WTC11 (cell line): Measurements from ENCODE around the gene KLHL35. TPM values are rescaled to one million over a fixed set of nuclear protein-coding genes. Genes with fewer than 3 reads are reported as not detected.
"Not testable (repeated sequence)": the region's sequence is repeated elsewhere in the genome, so short reads cannot be mapped to it uniquely, and the experiment has no call there.

Source experiments
- ATAC-seq: fragments of 200-7000 bp; cut with Tn5 transposase; 2 replicates; pipeline ENCODE4 v1.10.0; 2021; ENCODE audit warnings: mild to moderate bottlenecking, moderate library complexity
- CTCF ChIA-PET: fragments of 300-600 bp; sonication (Branson Sonifier 250); formaldehyde crosslinking; loops from one replicate; lab custom pipeline; 2021; ENCODE audit warnings: antibody characterized with exemption; lab: Charles Lee
- POLR2A ChIA-PET: fragments of 350-600 bp; sonication (Branson Sonifier 250); formaldehyde crosslinking; loops from one replicate; lab custom pipeline; 2021; ENCODE audit warnings: antibody characterized with exemption; lab: Charles Lee
- DNase-seq: peaks from one replicate; pipeline ENCODE4 v3.0.0; 2021; ENCODE audit warnings: low spot score
- H3K27ac Mint-ChIP-seq: 2 replicates; pipeline ENCODE4 v1.8.0; 2021; ENCODE audit warnings: mixed read lengths
- H3K27me3 Mint-ChIP-seq: 2 replicates; pipeline ENCODE4 v1.8.0; 2021; ENCODE audit warnings: low read depth, mild to moderate bottlenecking, moderate library complexity, mixed read lengths
- H3K36me3 Mint-ChIP-seq: 2 replicates; pipeline ENCODE4 v1.8.0; 2021; ENCODE audit warnings: mixed read lengths
- H3K4me1 Mint-ChIP-seq: 2 replicates; pipeline ENCODE4 v1.8.0; 2022; ENCODE audit warnings: mixed read lengths
- H3K4me3 Mint-ChIP-seq: 2 replicates; pipeline ENCODE4 v1.8.0; 2021; ENCODE audit warnings: mild to moderate bottlenecking, moderate library complexity, mixed read lengths
- H3K9me3 Mint-ChIP-seq: 2 replicates; pipeline ENCODE4 v1.8.0; 2021; ENCODE audit warnings: mixed read lengths
- CBFB ChIP-seq: sonication (generic); formaldehyde crosslinking; IDR thresholded peaks from 2 replicates; pipeline ENCODE4 v1.8.1; 2022; ENCODE audit warnings: mild to moderate bottlenecking, low read depth, missing genetic modification reagents
- CDX4 ChIP-seq: fragments of 250-450 bp; sonication (Bioruptor Pico); IDR thresholded peaks from 2 replicates; pipeline ENCODE4 v1.9.0; 2021; ENCODE audit warnings: moderate library complexity, mild to moderate bottlenecking, inconsistent platforms, borderline replicate concordance
- E2F5 ChIP-seq: sonication (generic); formaldehyde crosslinking; IDR thresholded peaks from 2 replicates; pipeline ENCODE4 v1.8.1; 2022; ENCODE audit warnings: mild to moderate bottlenecking, moderate library complexity, missing genetic modification reagents
- ESRRA ChIP-seq: sonication (generic); formaldehyde crosslinking; IDR thresholded peaks from 2 replicates; pipeline ENCODE4 v1.8.1; 2022; ENCODE audit warnings: mild to moderate bottlenecking, missing genetic modification reagents, borderline replicate concordance
- FOXJ3 ChIP-seq: sonication (generic); formaldehyde crosslinking; IDR thresholded peaks from 2 replicates; pipeline ENCODE4 v1.9.0; 2021; ENCODE audit warnings: missing genetic modification reagents, mild to moderate bottlenecking, borderline replicate concordance
- FOXK1 ChIP-seq: sonication (generic); formaldehyde crosslinking; IDR thresholded peaks from 2 replicates; pipeline ENCODE4 v1.8.0; 2022; ENCODE audit warnings: mild to moderate bottlenecking, moderate library complexity, missing genetic modification reagents
- GABPB1 ChIP-seq: sonication (generic); formaldehyde crosslinking; IDR thresholded peaks from 2 replicates; pipeline ENCODE4 v1.8.1; 2023; ENCODE audit warnings: mild to moderate bottlenecking, missing genetic modification reagents
- HMGA2 ChIP-seq: fragments of 250-450 bp; sonication (Bioruptor Pico); IDR thresholded peaks from 2 replicates; pipeline ENCODE4 v1.4.0; 2021; ENCODE audit warnings: mild to moderate bottlenecking, moderate library complexity
- JAZF1 ChIP-seq: fragments of 250-450 bp; sonication (Bioruptor Pico); IDR thresholded peaks from 2 replicates; pipeline ENCODE4 v1.9.0; 2021; ENCODE audit warnings: moderate library complexity, mild to moderate bottlenecking, inconsistent platforms
- MLX ChIP-seq: sonication (generic); formaldehyde crosslinking; IDR thresholded peaks from 2 replicates; pipeline ENCODE4 v1.8.1; 2023; ENCODE audit warnings: mild to moderate bottlenecking, missing genetic modification reagents, moderate library complexity
- NR2C2 ChIP-seq: sonication (generic); formaldehyde crosslinking; IDR thresholded peaks from 2 replicates; pipeline ENCODE4 v1.8.0; 2022; ENCODE audit warnings: mild to moderate bottlenecking, missing genetic modification reagents
- PRRX2 ChIP-seq: fragments of 250-450 bp; sonication (Bioruptor Pico); IDR thresholded peaks from 2 replicates; pipeline ENCODE4 v1.8.0; 2021; ENCODE audit warnings: mild to moderate bottlenecking
- SMAD4 ChIP-seq: sonication (generic); formaldehyde crosslinking; IDR thresholded peaks from 2 replicates; pipeline ENCODE4 v1.8.0; 2022; ENCODE audit warnings: mild to moderate bottlenecking, missing genetic modification reagents
- ZBTB21 ChIP-seq: sonication (generic); formaldehyde crosslinking; IDR thresholded peaks from 2 replicates; pipeline ENCODE4 v1.8.1; 2023; ENCODE audit warnings: mild to moderate bottlenecking, missing genetic modification reagents, borderline replicate concordance
- ZBTB43 ChIP-seq: sonication (generic); formaldehyde crosslinking; IDR thresholded peaks from 2 replicates; pipeline ENCODE4 v1.8.1; 2023; ENCODE audit warnings: mild to moderate bottlenecking, missing genetic modification reagents
- ZNF121 ChIP-seq: sonication (generic); formaldehyde crosslinking; IDR thresholded peaks from 2 replicates; pipeline ENCODE4 v1.8.0; 2023; ENCODE audit warnings: missing genetic modification reagents
- ZNF416 ChIP-seq: fragments of 250-450 bp; sonication (Bioruptor Pico); IDR thresholded peaks from 2 replicates; pipeline ENCODE4 v1.9.0; 2021; ENCODE audit warnings: mild to moderate bottlenecking, inconsistent platforms
- ZNF423 ChIP-seq: fragments of 250-450 bp; sonication (Bioruptor Pico); IDR thresholded peaks from 2 replicates; pipeline ENCODE4 v2.1.2; 2022; ENCODE audit warnings: mild to moderate bottlenecking, moderate library complexity
- total RNA-seq: library from RNA; stranded (reverse); gene quantifications from 3 replicates; pipeline ENCODE4 v1.2.3, GENCODE V29; 2021

KLHL35 gene
- total RNA-seq, 1 experiment from 2014 or later: 0.22 TPM

GRCh38 chr11:75413864-75414263, 19.1 kb downstream of the KLHL35 start (continued):
- TF ChIP-seq NR2C2 (CRISPR knock-in tag): no peak
- no peak for TF ChIP-seq ZBTB21
- no peak for TF ChIP-seq CDX4 (CRISPR knock-in tag)
- no peak for TF ChIP-seq GABPB1
- no peak for TF ChIP-seq ZBTB43 (CRISPR knock-in tag)
- TF ChIP-seq FOXK1 (CRISPR knock-in tag): no peak
- no peak for TF ChIP-seq MLX (CRISPR knock-in tag)

GRCh38 chr11:75413146-75413545, 19.9 kb downstream of the KLHL35 start:
- H3K4me3 Mint-ChIP-seq, ATAC-seq, POLR2A ChIA-PET: not testable (repeated sequence)

GRCh38 chr11:75409971-75410370, 23.0 kb downstream of the KLHL35 start:
- H3K27ac Mint-ChIP-seq, H3K4me3 Mint-ChIP-seq, POLR2A ChIA-PET, ATAC-seq, CTCF ChIA-PET, H3K27me3 Mint-ChIP-seq, H3K9me3 Mint-ChIP-seq, H3K4me1 Mint-ChIP-seq: not testable (repeated sequence)
- H3K36me3 Mint-ChIP-seq: peaks cover 65% of the 10 kb centered on the region
- 0 out of 2 replicates have a peak, but pooled peaks have one; percentile 9 for TF ChIP-seq ZNF416
- TF ChIP-seq, all 79 proteins: peak for 1; not testable (repeated sequence) for 78
- not testable (repeated sequence) for DNase-seq

More at GRCh38 chr11:75413146-75413545, 19.9 kb downstream of the KLHL35 start:
- H3K36me3 Mint-ChIP-seq: peaks cover 51% of the 10 kb centered on the region
- H3K4me1 Mint-ChIP-seq, DNase-seq, H3K27me3 Mint-ChIP-seq, H3K9me3 Mint-ChIP-seq: not testable (repeated sequence)
- H3K27ac Mint-ChIP-seq: 0 out of 2 replicates have a peak overlapping the region, but pooled peaks have one; percentile 16
- CTCF ChIA-PET: interaction anchor here (3.0 kb wide), 1 partner anchor 12 kb away, joined by 12 read pairs; no protein-coding TSS in a partner anchor

- no peak overlapping the region for H3K27ac Mint-ChIP-seq
- H3K36me3 Mint-ChIP-seq: peaks cover 67% of the 10 kb centered on the region
- ChIA-PET POLR2A (no interaction called here), CTCF (interaction anchor here (0.9 to 3.2 kb wide), 4 partner anchors 8 to 20 kb away, joined by 3 to 23 read pairs (median 3); no protein-coding TSS in a partner anchor)
- no peak overlapping the region for H3K4me3 Mint-ChIP-seq
- DNase-seq (no peak), ATAC-seq (peak; percentile 8; the same call in 1 of the 2 replicates)
- no peaks in the 10 kb centered on the region for H3K27me3 Mint-ChIP-seq
- peaks cover 3% of the 10 kb centered on the region; the same call in 1 of the 2 replicates for H3K9me3 Mint-ChIP-seq
- H3K4me1 Mint-ChIP-seq: peaks cover 12% of the 10 kb centered on the region
- TF ChIP-seq FOXJ3 (no peak), MLX (CRISPR knock-in tag) (no peak), CBFB (no peak), HMGA2 (CRISPR knock-in tag) (peak; percentile 86), ESRRA (CRISPR knock-in tag) (no peak), PRRX2 (CRISPR knock-in tag) (0 out of 2 replicates have a peak, but pooled peaks have one; percentile 10), ZBTB43 (CRISPR knock-in tag) (no peak), JAZF1 (CRISPR knock-in tag) (no peak), ZNF121 (CRISPR knock-in tag) (peak; percentile 86), ZNF423 (CRISPR knock-in tag) (no peak), E2F5 (CRISPR knock-in tag) (no peak), SMAD4 (no peak)
Measured at GRCh38 chr11:75408957-75409219, 24.1 kb downstream of the KLHL35 start.
